Breast epithelium (tissue), 3 donors: ENCODE data around the gene POLQ.

Source experiments
- POLR2A ChIP-seq: fragments of 450-650 bp; IDR thresholded peaks from one replicate; pipeline ENCODE4 v1.6.1; 2016; ENCODE audit warnings: antibody characterized with exemption, mild to moderate bottlenecking, moderate library complexity
- POLR2AphosphoS5 ChIP-seq, 3 donors: sonication (generic); formaldehyde crosslinking; IDR thresholded peaks; one replicate each; pipeline ENCODE4 v1.6.1; 2017; ENCODE audit warnings: antibody characterized with exemption in 3 of 3
- TF ChIP-seq, protein P1 (sequence below), 3 donors: fragments of 450-650 bp; IDR thresholded peaks; one replicate each; pipeline ENCODE4 v1.5.1; 2016 to 2017; ENCODE audit warnings: antibody characterized with exemption in 3 of 3, mild to moderate bottlenecking in 3 of 3, moderate library complexity in 3 of 3

DNA sequence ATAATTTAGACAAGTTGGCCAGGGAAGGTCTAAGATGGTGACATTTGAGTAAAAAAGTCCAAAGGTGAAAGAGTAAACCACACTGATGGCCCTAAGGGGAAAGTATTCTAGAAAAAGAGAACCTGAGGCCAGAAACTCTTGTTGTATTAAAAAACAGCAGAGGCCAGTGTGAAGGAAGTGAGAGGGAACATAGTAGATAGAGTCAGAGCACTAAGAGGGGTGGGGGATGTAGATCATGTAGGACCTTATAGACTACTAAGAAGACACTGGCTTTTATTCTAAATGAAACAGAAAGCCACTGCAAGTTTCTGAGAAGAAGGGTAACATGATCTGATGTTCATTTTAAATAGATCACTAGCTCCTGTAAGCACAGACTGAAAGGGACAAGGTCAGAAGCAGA lies 14.5 kb downstream of the POLQ start:
- TF ChIP-seq, protein P1, sequence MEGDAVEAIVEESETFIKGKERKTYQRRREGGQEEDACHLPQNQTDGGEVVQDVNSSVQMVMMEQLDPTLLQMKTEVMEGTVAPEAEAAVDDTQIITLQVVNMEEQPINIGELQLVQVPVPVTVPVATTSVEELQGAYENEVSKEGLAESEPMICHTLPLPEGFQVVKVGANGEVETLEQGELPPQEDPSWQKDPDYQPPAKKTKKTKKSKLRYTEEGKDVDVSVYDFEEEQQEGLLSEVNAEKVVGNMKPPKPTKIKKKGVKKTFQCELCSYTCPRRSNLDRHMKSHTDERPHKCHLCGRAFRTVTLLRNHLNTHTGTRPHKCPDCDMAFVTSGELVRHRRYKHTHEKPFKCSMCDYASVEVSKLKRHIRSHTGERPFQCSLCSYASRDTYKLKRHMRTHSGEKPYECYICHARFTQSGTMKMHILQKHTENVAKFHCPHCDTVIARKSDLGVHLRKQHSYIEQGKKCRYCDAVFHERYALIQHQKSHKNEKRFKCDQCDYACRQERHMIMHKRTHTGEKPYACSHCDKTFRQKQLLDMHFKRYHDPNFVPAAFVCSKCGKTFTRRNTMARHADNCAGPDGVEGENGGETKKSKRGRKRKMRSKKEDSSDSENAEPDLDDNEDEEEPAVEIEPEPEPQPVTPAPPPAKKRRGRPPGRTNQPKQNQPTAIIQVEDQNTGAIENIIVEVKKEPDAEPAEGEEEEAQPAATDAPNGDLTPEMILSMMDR (IDR thresholded peaks at IDR 0.05), result no peak
- TF ChIP-seq POLR2A (no peak), POLR2AphosphoS5 (IDR thresholded peaks at IDR 0.05) (no peak)
